HG02623 (cell line): ENCODE measurements around the gene FGD4.

Experiments used
- ATAC-seq: cut with Tn5 transposase; IDR thresholded peaks from one replicate; pipeline ENCODE4 v1.9.1; 2021; ENCODE audit warnings: moderate library complexity; ENCODE audit not compliant: unreplicated experiment

The FGD4 gene

GRCh38 chr12:32666018-32666417, 266.7 kb downstream of the FGD4 start:
- ATAC-seq: no peak

GRCh38 chr12:32669584-32669983, 270.2 kb downstream of the FGD4 start:
- no peak for ATAC-seq

- no peak for ATAC-seq
Observed at GRCh38 chr12:32671930-32672780, 272.8 kb downstream of the FGD4 start.

- ATAC-seq: peak; percentile 93
Observed at GRCh38 chr12:32679091-32679919, 279.9 kb downstream of the FGD4 start, which contains the start of gene DNM1L. Gene DNM1L (plus strand): TSS chr12:32679301. CDS start chr12:32679364, 63 bp downstream.

- no peak for ATAC-seq
Observed at GRCh38 chr12:32679920-32680237, 280.5 kb downstream of the FGD4 start.

GRCh38 chr12:32680787-32681186, 281.4 kb downstream of the FGD4 start:
- ATAC-seq: no peak

- ATAC-seq: no peak
Observed at GRCh38 chr12:32681272-32681671, 281.9 kb downstream of the FGD4 start.

- ATAC-seq: no peak
Observed at GRCh38 chr12:32686340-32686739, 287.0 kb downstream of the FGD4 start.

- no peak for ATAC-seq
Observed at GRCh38 chr12:32688786-32689185, 289.4 kb downstream of the FGD4 start.

GRCh38 chr12:32690927-32691326, 291.6 kb downstream of the FGD4 start:
- no peak for ATAC-seq

GRCh38 chr12:32692358-32692757, 293.0 kb downstream of the FGD4 start:
- no peak for ATAC-seq

- ATAC-seq: no peak
Observed at GRCh38 chr12:32693036-32693435, 293.7 kb downstream of the FGD4 start.
